GM12878 (cell line): Measurements from ENCODE around the gene SIRT2.
A peak's percentile ranks its signal among the peaks of the same experiment; 100 is the strongest.

ENCODE experiments used
- CEBPB ChIP-seq, 2 experiments: fragments of 150-350 bp in 1 of 2; IDR thresholded peaks; 2 replicates each; pipeline ENCODE4 v1.6.1; 2012 to 2014; ENCODE audit warnings: low read depth in 2 of 2, low read length in 2 of 2, borderline replicate concordance in 1 of 2, inconsistent platforms in 1 of 2
- CTCF ChIP-seq, 3 experiments: IDR thresholded peaks in 2 of 3; conservative IDR thresholded peaks in 1 of 3; 2 replicates each; pipeline ENCODE4 v1.5.1; 2011; ENCODE audit warnings: low read depth in 3 of 3, low read length in 3 of 3, mild to moderate bottlenecking in 3 of 3, control low read depth in 2 of 3, moderate library complexity in 2 of 3, inconsistent platforms in 1 of 3, mixed read lengths in 1 of 3; ENCODE audit not compliant: control insufficient read depth in 2 of 3, insufficient read depth in 1 of 3; ENCODE audit errors: extremely low read depth in 1 of 3
- DPF2 ChIP-seq: fragments of 450-650 bp; IDR thresholded peaks from 2 replicates; pipeline ENCODE4 v1.6.1; 2017; ENCODE audit warnings: mild to moderate bottlenecking
- EGR1 ChIP-seq, 2 experiments: IDR thresholded peaks; 1 replicate in 1 of 2; 2 replicates in 1 of 2; pipeline ENCODE4 v1.6.1; 2011 to 2012; ENCODE audit warnings: low read depth in 2 of 2, low read length in 2 of 2, borderline replicate concordance in 1 of 2, mild to moderate bottlenecking in 1 of 2, moderate library complexity in 1 of 2
- ELK1 ChIP-seq: IDR thresholded peaks from 2 replicates; pipeline ENCODE4 v1.6.1; 2012; ENCODE audit warnings: low read depth, low read length, improper control_type of control experiment
- GABPA ChIP-seq: IDR thresholded peaks from 2 replicates; pipeline ENCODE4 v1.6.1; 2014; ENCODE audit warnings: antibody characterized with exemption, low read depth, mild to moderate bottlenecking, inconsistent platforms
- HDAC6 ChIP-seq: fragments of 200-600 bp; sonication (generic); IDR thresholded peaks from one replicate; pipeline ENCODE4 v1.8.0; 2017; ENCODE audit warnings: antibody characterized with exemption; ENCODE audit not compliant: unreplicated experiment
- IKZF2 ChIP-seq, 2 experiments: fragments of 450-650 bp; IDR thresholded peaks; 2 replicates each; pipeline ENCODE4 v1.6.1; 2017; ENCODE audit warnings: mild to moderate bottlenecking in 2 of 2, moderate library complexity in 2 of 2
- MLLT1 ChIP-seq: fragments of 450-650 bp; IDR thresholded peaks from 2 replicates; pipeline ENCODE4 v1.6.1; 2016; ENCODE audit warnings: mild to moderate bottlenecking
- PBX3 ChIP-seq: IDR thresholded peaks from 2 replicates; pipeline ENCODE4 v1.6.1; 2011; ENCODE audit warnings: mild to moderate bottlenecking, low read depth, low read length, moderate library complexity; ENCODE audit not compliant: insufficient replicate concordance
- POLR2A ChIP-seq: IDR thresholded peaks from 2 replicates; pipeline ENCODE4 v1.6.1; 2011; ENCODE audit warnings: low read depth, mild to moderate bottlenecking, low read length
- POLR2AphosphoS5 ChIP-seq: IDR thresholded peaks from 2 replicates; pipeline ENCODE4 v1.6.1; 2011; ENCODE audit warnings: mild to moderate bottlenecking, low read length, inconsistent platforms
- USF1 ChIP-seq: IDR thresholded peaks from 2 replicates; pipeline ENCODE4 v1.6.1; 2011; ENCODE audit warnings: borderline replicate concordance, low read depth, mild to moderate bottlenecking, moderate library complexity, mixed read lengths, low read length; ENCODE audit not compliant: insufficient read depth; ENCODE audit errors: extremely low read length

GRCh38 chr19:38843175-38843758, 56.2 kb downstream of the SIRT2 start:
- TF ChIP-seq IKZF2 (IDR thresholded peaks at IDR 0.05) (no peak), CTCF (IDR thresholded peaks at IDR 0.05 in 2 of 3, conservative IDR thresholded peaks at IDR 0.05 in 1 of 3; ENCODE audit: control insufficient read depth in 2 of 3, extremely low read depth in 1 of 3, insufficient read depth in 1 of 3, low read depth in 3 of 3, low read length in 3 of 3) (no peak), ELK1 (no peak), USF1 (no peak), PBX3 (no peak), CEBPB (IDR thresholded peaks at IDR 0.05; ENCODE audit: borderline replicate concordance in 1 of 2, low read depth in 2 of 2, low read length in 2 of 2) (no peak), GABPA (no peak), POLR2A (0 out of 2 replicates have a peak, but pooled peaks have one; percentile 15), MLLT1 (no peak), POLR2AphosphoS5 (no peak), HDAC6 (no peak), EGR1 (IDR thresholded peaks at IDR 0.05; ENCODE audit: borderline replicate concordance in 1 of 2, low read depth in 2 of 2, low read length in 2 of 2) (no peak), DPF2 (no peak)
